Activated T-cell treated with anti-CD3 and anti-CD28 coated beads for 4 hours (primary cell): ENCODE measurements around the gene TNPO2.
A peak's percentile ranks its signal among the peaks of the same experiment; 100 is the strongest.

Source experiments
- DNase-seq: peaks from one replicate; pipeline ENCODE4 v3.0.0-alpha.2; 2020

The TNPO2 gene

DNA sequence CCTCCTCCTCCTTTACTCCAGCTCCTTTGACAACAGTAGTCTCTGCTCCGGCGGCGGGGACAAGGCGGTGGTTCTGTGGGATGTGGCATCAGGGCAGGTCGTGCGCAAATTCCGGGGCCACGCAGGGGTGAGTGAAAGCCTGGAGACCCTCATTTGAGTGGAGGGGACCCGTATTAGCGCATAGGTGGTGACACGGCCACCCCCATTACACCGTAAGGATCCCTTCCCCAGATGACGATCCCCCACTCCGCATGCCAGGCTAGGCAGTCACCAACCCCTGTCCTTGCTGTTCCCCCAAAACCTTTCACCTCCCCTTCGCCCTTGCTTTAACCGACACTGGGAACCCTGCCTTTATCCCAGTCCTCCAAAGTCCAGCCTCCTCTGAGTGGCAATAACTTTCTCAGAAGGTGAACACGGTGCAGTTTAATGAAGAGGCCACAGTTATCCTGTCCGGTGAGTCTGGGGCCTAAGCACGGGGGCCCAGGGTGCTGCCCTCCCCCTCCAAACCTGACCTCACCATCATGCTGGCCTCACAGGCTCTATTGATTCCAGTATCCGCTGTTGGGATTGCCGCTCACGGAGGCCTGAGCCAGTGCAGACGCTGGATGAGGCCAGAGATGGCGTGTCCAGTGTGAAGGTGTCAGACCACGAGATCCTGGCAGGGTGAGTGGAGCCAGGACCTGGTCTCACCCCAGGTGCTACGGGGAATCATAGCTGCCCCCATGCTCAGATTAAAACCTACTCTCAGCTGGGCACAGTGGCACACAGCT, 53.4 kb downstream of the TNPO2 start:
- no peak for DNase-seq

DNA sequence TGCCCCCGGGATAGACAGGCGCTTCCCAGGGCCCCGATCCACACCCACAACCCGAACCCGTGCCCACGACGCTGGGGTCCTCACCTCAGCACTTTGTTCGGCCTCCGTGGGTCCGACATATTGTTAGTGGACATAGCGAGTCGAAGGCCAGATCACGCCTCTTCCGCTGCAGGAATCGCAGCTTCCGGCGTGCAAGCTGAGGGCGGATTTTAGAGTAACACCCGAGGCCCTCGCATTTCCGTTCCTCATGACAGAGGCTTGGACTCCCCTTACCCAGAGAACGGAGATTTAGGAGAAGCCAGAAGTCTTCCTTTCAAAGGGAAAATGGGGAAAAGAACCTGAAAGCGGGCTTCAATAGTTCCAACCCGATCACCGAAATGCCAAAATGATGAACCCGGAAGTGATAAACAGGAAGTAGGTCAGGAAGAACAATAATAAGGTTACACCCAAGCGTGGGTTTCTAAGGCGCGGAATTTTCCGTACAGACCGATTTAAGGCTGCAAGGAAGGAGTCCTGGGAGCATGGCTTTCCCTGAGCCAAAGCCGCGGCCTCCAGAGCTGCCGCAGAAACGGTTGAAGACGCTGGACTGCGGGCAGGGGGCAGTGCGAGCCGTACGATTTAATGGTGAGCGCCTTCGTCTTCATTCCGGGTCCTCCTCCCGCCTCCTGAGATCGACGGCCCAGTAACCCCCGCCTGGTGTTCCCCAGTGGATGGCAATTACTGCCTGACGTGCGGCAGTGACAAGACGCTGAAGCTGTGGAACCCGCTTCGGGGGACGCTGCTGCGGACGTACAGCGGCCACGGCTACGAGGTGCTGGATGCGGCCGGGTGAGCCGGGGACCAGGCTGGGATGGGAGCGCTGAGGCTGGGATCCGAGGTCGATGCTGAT, 54.2 kb downstream of the TNPO2 start:
- DNase-seq = peak; percentile 69

DNA sequence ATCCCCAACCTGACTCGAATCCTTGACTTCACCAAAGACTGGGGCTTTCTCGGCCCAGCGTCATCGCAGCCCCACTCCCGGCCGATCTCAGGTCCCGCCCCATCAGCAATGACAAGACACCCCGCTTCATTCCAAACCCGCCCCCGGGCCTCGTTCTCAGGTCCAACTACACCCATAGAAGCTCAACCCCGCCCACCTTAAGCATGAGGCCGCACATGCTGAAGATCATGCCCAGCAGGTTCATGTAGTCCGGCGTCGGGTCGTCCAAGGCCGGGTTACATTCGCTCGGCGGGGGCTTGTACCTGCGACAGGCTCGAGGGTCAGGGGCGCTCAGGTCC, 54.8 kb downstream of the TNPO2 start:
- peak; percentile 54 for DNase-seq

DNA sequence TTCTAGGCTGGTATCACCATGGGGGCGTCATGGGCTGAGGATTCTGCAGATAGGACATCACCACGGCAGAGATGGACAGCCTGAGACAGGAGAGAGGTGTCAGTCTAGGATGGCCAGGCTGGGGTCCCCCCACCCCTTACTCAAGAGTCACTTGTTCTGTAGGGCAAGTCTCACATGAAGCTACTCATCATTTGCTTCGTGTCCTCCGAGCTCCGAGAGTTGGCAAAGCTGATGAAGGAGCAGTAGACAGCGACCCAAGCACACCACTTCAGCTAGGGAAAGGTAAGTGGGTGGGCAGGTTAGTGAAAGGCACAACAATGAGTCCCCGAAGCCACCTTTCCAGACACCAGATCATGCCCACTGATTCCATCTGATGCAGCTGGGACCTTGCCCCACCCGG, 55.4 kb downstream of the TNPO2 start:
- no peak for DNase-seq

DNA sequence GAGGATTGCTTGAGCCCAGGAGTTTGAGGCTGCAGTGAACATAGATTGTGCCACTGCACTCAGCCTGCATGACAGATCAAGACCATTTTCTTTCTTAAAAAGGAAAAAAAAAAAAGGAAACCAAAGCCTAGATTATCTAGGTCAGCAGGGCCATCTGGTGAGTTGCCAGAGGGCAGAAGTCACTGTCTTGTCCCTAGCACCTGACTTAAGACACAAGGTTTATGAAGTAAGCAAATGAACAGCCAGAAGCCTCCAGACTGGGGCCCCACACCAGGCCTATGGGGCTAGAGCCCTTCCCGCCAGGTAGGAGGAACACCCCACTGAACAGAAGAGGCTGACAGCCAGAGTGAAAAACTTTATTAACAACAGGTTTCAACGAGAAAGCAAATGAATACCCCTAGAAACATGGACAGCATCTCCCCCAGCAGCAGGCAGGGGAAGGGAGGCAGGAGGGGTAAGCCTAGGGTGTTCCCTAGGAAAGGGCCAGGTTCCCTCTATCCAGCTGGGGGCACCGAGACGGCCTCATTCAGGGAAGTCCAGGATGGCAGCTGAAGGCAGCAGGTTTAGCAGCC, 55.9 kb downstream of the TNPO2 start:
- DNase-seq = no peak

DNA sequence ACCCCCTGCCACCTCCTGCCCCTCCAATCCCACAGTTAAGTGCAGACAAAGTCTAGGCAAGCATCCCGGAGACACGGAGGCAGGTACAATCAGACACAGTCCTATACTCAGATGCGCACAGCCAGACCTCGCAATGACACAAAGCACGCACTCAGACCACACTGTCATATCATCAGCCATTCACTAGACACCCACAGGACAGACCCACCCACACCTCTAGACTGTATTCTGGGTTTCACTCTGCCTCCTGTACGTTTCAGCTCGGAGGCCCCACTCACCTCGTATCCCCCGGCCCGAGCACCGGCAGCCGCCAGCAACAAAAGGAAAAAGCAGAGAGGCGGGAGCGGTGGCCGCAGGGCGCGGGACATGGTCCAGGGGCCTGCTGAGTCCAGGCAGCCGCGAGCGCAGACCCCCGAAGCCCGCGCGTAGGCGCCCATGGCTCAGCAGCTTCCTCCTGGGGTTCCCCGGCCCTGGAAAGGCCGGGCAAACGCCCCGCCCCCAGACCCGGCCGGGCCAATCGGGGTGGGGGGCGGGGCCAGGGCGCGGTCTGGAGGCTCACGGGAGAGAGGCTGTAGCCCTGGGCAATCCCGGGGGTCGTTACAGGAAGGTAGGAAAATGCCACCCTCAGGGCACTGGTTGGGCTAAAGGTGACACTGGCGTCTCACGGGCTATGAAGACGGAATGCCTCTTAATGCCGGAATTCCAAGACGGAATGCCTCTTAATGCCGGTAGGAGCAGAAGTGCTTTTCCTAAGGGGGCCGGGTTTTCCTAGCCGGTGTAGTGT, 57.3 kb downstream of the TNPO2 start, which contains the start of the genes MAN2B1 and WDR83:
Gene MAN2B1, minus strand, starts transcription at position 478 of the 784 bp plus-strand sequence. Its CDS starts 41 bp downstream, at position 437.
Gene WDR83, plus strand, starts transcription at position 543 of the 784 bp plus-strand sequence. CDS start 2,984 bp downstream, outside the sequence.
- peak; percentile 75 for DNase-seq

DNA sequence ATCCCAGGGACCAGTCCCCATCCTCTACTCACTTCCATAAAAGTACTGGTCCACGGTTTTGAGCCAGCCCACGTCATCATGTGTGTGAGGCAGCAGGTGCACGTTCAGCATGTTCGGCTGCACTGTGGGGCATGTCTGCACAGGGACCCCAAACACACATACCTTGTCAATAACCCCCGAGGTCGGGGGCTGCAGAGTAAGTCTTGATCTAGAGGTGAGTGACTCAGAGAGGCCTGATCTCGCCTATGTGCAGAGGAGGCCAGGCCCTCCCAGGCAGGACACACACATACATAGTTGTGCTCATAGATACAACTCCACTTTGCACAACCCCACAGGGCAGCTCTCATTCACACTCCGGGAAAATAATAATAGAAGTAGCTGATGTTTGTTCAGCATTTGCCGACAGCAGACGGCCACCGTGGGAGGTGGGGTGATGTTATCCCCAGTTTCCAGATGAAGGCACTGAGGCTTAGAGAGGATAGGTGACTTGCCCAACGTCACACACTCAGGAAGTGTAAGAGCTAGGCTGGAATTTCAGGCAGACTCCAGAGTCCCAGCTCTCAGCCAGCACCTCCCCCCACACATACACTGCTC, 58.0 kb downstream of the TNPO2 start:
- no peak for DNase-seq

DNA sequence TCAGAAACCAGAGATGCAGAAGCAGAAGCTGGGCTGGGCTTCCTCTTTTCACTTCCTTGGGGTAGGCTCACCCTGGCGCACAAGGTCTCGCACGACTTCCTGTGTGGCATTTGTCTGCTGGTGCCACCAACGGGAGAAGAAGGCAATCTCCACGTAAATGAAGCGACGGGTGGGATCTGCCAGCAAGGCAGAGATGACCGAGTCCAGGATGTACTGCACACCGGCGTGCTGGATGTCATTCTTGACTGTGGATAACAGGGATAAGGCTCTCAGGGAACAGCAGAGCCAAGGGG, 58.5 kb downstream of the TNPO2 start:
- DNase-seq = no peak

DNA sequence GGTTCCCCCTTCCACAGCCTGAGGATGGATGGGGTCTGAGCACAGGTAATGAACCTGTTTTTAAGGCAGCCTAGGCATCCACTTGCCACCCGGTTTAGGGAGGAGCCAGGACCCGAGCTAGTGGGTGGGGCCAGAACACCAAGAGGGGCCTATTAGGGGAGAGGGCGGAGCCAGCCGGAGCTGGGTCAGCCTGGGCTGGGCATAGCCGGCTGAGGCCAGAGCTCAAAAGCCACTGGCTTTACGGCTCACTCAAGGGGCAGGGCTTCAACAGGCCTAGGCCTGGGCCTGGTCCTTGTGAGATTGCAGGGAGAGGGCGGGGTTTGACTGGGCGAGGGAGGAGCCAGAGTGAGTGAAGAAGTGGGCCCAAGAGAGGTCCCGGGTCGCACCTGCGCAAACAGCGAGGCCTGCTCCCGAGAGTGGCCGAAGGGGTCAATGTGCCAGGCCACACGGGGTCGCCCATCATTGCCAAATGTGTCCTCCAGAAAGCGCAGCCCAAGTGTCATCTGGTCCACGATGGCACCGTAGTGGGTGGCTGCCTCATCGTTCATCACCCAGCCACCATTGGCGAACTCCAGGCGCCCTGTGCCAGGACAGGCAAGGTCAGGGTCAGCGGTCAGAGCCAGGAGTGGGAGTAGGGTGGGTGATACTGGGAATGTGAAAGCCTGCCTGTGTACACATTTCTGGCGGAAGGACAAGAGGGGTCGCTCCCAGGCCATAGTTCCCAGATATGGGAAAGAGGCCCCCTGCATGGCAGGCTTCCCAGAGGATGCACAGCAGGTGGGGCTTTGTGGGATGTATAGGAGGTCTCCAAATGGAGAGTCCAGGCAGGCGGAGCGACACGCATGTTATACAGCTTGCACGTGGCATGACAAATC, 59.1 kb downstream of the TNPO2 start:
- no peak for DNase-seq

DNA sequence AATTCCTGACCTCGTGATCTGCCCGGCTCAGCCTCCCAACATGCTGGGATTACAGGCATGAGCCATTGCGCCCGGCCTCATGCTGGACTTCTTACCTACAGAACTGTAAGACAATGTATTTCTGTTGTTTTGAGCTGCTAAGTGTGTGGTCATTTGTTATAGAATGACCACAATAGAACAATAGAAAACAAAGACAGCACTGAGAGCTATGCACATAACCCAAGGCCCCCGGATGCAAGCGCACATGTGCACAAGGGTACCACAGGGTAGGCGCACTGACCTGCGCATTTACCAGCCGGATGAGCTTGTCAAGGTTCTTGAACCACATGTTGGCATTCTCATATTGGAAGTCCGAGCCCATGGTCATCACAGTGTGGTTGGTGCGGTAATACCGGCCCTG, 62.8 kb downstream of the TNPO2 start:
- no peak for DNase-seq

DNA sequence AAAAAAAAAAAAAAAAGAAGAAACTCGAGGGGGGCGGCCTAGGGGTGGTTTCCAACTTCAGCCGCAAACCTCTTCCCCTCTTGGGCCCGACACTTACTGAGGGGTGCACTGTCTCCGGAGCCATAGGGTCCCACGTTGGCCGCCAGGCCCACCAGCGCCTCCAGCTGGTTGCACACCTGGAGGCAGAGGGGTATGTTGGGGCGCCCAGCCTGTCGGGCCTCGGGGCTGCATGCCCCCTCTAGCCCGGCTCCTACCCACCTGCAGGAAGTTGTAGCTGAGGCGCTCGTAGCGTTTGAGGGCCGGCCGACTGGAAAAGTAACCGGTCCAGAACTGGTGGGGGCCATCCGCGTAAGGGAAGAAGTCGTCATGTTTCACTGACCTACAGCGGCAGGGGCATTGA, 65.8 kb downstream of the TNPO2 start:
- no peak for DNase-seq

DNA sequence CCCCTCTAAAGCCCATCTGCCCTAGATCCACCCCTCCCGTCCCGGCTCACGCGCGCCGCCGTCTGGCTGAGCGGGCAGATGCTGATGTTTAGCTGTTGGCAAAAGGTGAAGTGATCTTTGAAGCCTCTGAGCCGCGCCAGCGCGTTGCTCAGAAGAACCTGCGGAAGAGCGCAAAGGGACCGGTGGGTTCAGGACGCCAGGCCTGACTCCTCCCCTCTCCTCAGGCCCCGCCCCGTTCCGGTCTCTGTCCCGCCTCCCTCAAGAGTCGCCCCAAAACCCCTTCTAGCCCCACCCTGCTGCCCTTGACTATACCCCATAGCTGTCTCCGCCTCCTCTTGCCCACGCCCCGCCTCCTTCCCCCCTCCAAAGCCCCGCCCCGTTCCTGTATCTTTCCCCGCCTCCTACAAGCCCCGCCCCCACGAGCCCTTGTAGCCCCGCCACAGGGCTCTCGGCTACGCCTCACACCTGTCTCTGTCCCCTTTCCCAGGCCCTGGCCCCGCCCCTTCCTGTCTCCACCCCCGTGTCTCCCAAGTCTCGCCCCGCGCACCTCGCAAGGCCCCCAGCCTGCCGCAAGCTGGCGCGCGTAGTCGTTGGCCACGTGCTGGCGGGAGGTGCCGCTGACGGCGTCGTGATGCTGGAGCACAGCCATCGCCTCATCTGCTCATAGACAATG, 66.7 kb downstream of the TNPO2 start:
- no peak for DNase-seq

DNA sequence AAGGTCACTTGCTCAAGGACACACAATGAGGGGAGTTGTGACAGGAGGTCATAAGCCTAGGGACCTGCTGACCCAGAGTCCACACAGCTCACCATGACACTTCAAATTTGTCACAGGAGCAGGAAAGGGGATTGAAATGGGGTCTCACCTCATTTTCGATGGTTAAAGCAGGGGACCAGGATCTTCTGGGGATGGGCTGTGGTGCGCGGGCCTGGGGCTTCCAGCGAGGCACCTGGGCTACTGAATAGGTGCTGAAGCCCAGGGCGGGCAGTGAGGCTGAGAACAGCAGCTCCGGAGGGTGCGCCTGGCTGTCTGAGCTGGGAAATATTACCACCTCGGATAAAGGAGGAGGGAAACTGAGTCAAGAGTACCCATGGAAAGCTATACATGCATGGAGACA, 68.2 kb downstream of the TNPO2 start:
- no peak for DNase-seq

DNA sequence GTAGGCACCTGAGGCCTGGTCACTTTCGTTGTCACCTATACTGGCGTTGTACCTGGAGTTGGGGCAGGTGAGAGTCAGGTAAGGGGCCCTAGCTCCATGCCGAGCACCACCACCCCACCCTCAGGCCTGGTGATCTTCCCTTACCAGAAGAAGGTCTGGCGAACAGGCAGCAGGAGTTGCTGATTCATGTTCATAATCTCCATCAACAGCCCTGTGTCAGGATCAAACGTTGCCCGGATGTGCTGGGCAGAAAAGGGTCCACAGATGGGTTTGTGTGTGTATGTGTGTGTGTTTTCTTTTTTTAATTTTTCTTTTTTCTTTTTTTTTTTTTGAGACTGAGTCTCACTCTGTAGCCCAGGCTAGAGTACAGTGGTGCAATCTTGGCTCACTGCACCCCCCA, 71.5 kb downstream of the TNPO2 start:
- DNase-seq = no peak

DNA sequence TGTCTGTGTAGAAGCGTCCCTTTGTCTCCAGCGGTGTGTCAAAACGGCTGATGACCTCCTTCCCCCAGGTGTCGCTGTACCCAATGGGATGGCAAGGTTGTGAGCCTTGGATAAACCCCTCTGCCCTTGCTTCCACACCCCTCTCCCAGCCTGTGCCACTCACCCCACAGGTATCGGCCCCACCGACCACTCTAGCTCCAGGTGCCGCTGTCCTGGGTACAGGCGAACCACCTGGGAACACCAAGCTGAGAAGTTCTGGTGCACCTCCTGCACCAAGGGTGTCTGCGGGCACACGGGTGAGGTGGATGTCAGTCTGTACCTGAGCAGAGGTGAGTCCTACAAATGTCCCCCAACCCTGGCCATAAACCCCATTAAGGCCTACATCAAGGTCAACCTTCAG, 73.8 kb downstream of the TNPO2 start:
- no peak for DNase-seq
